Measurements from ENCODE around the gene PITPNM3.
"Not testable (repeated sequence)": the region's sequence is repeated elsewhere in the genome, so short reads cannot be mapped to it uniquely, and the experiment has no call there.

The PITPNM3 gene

DNA sequence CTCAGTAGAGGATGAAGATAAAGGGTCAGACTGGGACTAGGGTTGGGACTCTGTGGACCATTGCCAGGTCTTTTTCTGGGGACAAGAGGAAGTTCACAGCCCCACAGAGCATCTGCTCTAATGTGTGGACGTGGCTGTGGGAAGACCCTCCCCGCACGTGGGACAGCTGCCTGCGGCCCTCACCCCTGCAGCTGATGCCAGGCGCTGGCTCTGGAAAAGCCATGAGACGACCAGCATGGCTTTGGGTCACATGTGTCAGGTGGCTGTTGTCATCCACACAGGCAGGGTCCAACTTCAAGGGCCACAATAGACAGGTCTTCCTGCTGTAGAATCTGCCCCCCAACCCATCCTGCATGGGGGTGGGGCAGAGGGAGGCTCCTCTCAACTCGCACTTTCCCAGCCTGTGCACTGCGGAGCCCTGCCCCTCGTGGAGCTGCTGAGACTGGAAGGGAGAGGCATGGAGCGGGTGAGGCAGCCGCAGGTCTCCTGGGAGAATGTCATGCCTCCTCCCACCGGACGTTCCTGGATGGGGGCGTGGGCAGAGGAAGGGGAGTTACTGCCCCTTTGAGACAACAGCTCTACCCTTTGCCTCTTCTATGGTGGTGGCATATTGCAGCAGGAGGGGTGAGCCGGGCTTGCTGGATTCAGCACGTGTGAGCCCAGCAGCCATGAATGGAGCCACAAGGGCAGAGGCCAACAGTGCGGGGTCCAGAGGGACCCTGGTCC lies 58.7 kb downstream of the PITPNM3 start:
- DNase-seq: no peak

DNA sequence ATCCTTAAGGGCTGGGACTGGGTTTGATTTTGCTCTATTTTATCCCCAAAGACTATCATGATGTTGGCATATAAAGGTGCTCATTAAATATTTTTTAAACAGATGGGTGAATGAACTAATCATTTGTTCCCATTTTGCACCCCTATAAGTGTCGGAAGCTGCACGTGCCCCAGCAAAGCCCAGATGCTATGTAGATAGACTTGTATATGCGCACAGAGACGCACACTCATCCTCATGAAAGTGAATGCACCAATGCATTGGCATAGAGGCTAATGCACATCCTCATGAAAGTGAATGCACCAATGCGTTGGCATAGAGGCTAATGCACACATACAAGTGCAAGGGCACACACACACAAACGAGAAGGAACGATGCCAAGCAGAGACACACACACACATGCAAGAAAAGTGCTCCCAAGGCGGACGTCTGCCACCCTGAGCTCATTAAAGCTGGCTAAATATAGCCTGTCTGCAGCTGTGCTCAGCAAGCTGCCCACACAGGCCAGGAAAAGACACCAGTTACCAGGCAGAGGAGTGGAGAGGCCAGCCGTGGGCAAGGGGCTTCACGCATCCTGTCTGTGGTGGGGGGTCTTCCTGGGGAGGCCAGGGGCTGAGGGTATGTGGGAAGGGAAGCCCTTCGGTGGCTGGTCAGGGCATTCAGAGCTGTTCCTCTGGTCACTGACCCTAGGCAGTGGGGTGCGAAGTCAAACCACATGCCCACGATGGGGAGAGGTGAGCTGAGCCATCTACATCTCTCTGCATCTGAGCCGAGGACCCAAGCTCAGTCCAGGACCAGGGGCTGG lies 59.5 kb downstream of the PITPNM3 start:
- no peak for DNase-seq

DNA sequence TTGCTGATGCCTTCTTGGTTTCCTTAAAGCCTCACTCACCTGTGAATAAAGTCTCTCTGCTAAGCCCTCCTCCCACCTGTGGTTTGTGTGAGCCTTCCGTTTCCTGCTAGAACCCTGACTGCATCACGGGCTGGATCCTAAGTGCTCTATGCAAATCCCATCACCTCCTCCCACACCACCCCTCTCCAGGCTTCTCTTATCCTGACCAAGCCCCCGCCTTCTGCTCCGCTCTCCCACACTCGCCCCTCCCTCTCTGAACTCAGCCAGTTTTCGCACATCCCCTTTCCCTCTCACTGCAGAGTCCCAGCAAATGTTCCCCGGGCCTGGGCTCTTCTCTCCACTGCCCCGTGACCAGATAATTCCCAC lies 60.3 kb downstream of the PITPNM3 start:
- no peak for DNase-seq

- DNase-seq: no peak
Observed at GRCh38 chr17:6495450-6496115, 60.8 kb downstream of the PITPNM3 start.

DNA sequence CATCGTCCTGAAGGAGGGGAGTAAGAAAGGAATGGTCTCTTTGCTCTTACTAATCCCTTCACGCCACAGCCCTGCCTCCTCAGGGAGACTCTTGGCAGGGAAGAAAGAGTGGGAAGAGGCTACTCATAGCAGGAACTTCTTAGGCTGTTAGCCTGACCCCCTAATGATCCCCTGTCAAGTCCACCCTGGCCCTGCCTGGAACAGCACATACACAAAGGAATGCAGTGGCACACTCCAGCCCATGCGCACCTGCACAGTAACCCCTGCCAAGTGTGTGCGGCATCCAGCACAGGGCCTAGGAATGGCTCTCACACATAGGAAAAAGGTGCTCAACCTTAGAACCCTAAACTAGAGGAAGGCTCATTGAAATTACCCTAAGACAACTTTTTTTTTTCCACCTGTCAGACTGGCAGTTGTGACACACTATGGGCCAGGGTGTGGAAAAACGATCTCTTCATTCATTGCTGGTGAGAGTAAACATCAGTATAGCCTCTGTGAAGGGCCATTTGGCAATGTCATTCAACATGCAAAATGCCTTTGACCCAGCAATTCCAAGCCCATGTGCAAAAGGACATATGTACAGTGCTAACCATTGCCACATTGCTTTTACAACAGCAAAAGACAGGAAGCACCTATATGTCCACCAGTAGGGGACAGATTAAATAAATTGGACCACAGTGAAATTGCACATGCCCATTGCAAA lies 62.0 kb downstream of the PITPNM3 start:
- DNase-seq: no peak

DNA sequence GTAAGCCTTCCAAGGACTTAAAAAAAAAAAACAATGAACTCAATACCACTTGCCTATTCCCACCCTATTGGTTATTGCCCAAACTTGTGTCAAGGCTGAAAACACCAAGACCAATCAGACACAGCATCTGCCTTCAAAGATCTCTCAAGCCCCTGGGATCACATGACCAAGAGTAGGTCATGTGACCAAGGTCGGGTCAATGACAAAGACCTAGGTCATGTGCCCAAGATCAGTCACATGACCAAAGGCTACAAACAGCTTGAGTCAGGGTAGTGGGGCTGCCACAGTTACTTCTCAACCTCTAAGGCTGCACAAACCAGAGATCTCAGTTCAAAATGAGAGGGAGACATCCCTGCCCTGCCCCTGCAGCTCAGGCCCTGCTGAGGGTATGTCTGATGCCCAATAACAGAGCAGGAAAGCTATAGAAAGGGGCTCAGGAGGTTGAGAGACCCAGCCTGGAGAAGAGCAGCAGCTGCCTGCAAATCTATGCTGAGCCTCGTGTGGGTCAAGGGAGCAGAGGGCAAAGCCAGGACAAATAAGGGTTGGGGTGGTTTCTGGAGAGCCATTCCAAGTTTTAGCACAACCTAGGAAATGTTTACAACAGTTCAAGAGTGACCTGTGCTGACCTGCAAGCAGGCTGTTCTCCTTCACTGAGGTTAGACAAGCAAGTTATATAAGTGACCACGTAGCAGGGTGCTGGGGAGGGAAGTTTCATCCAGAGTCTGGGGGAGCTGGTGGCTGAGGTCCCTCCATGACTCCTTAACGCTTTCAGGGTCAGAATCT lies 63.3 kb downstream of the PITPNM3 start:
- no peak for DNase-seq

- no peak for DNase-seq
Observed at GRCh38 chr17:6491071-6491700, 65.2 kb downstream of the PITPNM3 start.

DNA sequence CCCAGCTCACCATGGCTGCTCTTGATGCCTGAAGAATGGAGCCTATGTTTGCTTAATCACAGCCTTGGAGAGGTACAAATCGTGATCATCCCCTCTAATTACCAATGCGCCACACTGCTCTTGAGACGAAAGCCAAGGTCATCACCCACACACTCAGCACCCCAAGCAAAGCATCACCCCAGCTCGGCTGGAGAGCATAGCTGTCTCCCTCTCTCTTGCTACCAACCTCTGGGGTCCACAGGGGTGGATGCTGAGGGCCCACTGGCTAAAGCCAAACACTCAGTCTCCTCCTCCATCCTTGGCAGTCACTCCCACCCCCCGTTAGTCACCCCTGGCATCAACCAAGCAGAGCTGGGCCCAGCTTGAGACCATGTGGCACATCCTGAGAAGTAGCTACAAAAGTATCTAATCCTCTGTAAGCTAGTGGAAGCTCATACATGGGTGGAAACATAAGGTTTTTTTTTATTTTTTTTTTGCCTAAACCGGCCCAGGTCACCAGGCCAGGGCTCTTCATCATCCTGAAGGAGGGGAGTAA lies 67.3 kb downstream of the PITPNM3 start:
- DNase-seq: no peak

DNA sequence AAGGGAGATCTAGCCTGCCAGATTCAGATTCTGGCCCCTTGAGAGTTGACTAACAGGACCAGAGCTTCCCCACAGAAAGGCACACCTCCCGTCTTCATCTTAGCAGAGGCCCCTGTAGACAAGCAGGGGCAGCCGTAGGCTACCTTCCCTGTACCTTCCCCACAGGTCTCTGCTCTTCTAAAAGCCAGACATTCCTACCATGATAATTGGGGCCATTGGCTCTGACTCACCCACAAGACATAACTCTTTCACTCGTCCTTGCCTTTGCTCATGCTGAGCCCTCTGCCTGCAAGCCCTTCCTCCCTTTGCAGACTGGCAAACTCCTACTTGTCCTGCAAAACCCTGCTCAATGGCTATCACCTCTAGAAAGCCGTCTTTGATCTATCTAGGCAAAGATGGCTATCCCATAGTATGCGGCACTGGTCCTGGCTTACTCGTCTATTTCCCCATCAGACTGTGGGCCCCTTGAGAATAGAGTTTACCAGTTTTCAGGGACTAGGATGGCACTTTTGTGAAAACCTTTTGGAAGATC lies 68.3 kb downstream of the PITPNM3 start:
- DNase-seq: no peak

- DNase-seq: no peak
Observed at GRCh38 chr17:6487251-6488007, 68.9 kb downstream of the PITPNM3 start.

DNA sequence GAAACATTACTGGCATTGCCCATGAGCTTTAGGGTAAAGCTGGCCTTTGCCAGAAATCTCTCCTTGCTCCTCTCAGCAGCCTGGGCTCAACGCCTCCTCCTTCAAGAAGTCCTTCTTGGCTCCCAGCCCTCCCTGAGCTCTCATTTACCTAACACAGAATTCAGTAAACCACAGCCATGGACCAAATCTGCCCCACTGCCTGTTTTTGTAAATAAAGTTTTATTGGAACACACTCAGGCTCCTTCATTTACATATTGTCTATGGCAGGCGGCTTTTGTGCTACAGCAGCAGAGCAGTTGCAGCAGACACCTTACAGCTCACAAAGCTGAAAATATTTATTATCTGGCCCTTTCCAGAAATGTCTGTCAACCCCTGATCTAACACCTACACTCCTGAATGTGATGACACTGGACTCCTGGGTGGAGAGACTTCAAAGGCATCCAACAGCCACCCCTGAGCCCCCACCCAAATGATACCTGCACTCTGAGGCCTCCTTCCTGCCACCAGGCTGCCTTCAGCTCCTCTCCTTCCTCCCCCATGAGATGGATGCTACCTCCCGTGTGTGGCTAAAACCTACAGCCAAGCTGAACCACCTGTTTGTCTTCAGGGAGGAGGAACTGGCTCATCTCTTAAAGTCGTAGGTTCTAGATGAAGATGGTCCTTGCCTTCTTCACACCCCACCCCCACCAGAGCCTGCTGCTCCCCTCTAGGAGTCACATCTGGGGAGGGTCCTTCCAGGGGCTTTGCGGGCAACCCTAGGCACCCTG lies 70.5 kb downstream of the PITPNM3 start:
- no peak for DNase-seq

DNA sequence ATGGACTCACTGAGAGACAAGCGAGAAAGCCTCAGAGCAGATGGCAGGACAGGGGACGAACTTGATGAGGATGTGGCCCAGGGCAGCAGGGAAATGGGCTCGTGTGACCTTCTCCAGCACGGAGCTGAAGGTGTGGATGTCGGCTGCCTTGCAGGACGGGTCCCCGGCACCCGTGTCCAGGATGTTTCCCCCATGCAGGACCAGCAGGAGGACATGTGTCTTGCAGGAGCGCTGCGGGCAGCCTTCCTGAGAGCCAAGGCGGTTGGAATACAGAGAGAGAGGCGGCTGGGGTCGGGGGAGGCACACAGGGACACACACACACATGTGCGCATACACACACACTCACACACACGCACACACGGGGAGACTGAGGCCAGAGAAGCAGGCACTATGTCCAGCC lies 72.8 kb downstream of the PITPNM3 start:
- no peak for DNase-seq

DNA sequence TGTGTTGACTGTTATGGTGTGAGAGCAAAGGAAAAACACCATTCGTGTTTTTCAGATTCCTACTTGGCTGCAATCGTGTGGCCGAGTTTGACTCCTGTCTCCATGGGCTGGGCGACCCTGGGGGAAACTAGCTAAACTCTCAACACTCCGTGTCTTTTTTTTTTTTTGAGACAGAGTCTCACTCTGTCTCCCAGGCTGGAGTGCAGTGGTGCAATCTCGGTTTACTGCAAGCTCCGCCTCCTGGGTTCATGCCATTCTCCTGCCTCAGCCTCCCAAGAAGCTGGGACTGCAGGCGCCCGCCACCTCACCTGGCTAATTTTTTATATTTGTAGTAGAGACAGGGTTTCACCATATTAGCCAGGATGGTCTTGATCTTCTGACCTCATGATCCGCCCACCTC lies 73.6 kb downstream of the PITPNM3 start:
- DNase-seq: not testable (repeated sequence)

GRCh38 chr17:6482105-6482455 lies 74.3 kb downstream of the PITPNM3 start:
- DNase-seq: no peak

GRCh38 chr17:6480303-6480675 lies 76.1 kb downstream of the PITPNM3 start:
- no peak for DNase-seq

- no peak for DNase-seq
Observed at GRCh38 chr17:6479622-6480302, 76.6 kb downstream of the PITPNM3 start.

DNA sequence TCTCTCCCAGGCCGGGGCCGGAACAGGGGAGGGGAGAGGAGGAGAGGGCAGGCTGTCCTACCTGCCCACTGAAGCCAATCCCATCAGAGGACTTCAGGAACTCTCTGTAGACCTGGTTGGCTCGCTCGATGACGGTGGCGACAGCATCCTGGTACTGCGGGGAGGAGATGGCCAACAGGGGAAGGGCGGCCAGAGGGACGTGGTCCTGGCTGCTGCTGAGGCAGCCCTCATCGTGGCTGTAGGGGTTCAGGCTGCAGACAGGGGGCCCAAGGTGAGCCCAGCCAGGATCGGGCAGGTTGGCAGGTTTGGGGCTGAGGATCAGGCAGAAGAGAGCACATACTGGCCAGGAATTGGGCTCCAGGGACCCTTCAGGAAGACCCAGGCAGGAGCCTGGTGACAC lies 77.9 kb downstream of the PITPNM3 start:
- DNase-seq: no peak

- no peak for DNase-seq
Observed at GRCh38 chr17:6477831-6478383, 78.4 kb downstream of the PITPNM3 start.

GRCh38 chr17:6476810-6477179 lies 79.6 kb downstream of the PITPNM3 start:
- DNase-seq: no peak
